ENCODE measurements around the gene SAMD14. TPM values are rescaled to one million over a fixed set of nuclear protein-coding genes. Genes with fewer than 3 reads are reported as not detected.

SAMD14 gene
- total RNA-seq, 2 donors from 2014 or later, result 2.5 to 7.4 TPM

GRCh38 chr17:50145532-50146229 is 15.7 kb upstream of the SAMD14 start:
- H3K27me3 ChIP-seq (replicated peaks; ENCODE audit: insufficient read depth), result no peaks in the 10 kb centered on the region
- H3K27ac ChIP-seq, result no peak overlapping the region
- no peak for DNase-seq (ENCODE audit: low spot score)
- intact Hi-C loops (cut with DNase I), result no loop called here
- TF ChIP-seq CTCF (IDR thresholded peaks at IDR 0.05), result no peak
- TF ChIP-seq POLR2AphosphoS5 (IDR thresholded peaks at IDR 0.05), result no peak
- TF ChIP-seq POLR2A (IDR thresholded peaks at IDR 0.05), result no peak
- 67% methylated on average over 11 of the region's 11 CpGs for WGBS
- H3K36me3 ChIP-seq, result peaks cover 0 to 8% of the 10 kb centered on the region in 2 donors
- peaks cover 14% of the 10 kb centered on the region for H3K4me1 ChIP-seq (replicated peaks)
- H3K9me3 ChIP-seq, result no peaks in the 10 kb centered on the region
- no peak overlapping the region for H3K4me3 ChIP-seq

- Histone ChIP-seq H3K9me3 (no peaks in the 10 kb centered on the region), H3K36me3 (peaks cover 0 to 8% of the 10 kb centered on the region in 2 donors), H3K4me1 (replicated peaks) (peaks cover 14% of the 10 kb centered on the region), H3K27ac (no peak overlapping the region), H3K4me3 (no peak overlapping the region), H3K27me3 (replicated peaks; ENCODE audit: insufficient read depth) (no peaks in the 10 kb centered on the region)
- 74% methylated on average over 16 of the region's 16 CpGs for WGBS
- intact Hi-C loops (cut with DNase I), result no loop called here
- TF ChIP-seq POLR2AphosphoS5 (IDR thresholded peaks at IDR 0.05) (no peak), CTCF (IDR thresholded peaks at IDR 0.05) (no peak), POLR2A (IDR thresholded peaks at IDR 0.05) (no peak)
- DNase-seq (ENCODE audit: low spot score), result no peak
These were observed 15.0 kb upstream of the SAMD14 start for GRCh38 chr17:50144845-50145531.

GRCh38 chr17:50144355-50144754 is 14.4 kb upstream of the SAMD14 start:
- Histone ChIP-seq H3K4me3 (no peak overlapping the region), H3K4me1 (replicated peaks) (peaks cover 14% of the 10 kb centered on the region), H3K27me3 (replicated peaks; ENCODE audit: insufficient read depth) (no peaks in the 10 kb centered on the region), H3K36me3 (peaks cover 3 to 8% of the 10 kb centered on the region in 2 donors), H3K9me3 (no peaks in the 10 kb centered on the region), H3K27ac (no peak overlapping the region)
- WGBS, result 74% methylated on average over 6 of the region's 6 CpGs
- no peak for DNase-seq (ENCODE audit: low spot score)
- TF ChIP-seq POLR2AphosphoS5 (IDR thresholded peaks at IDR 0.05) (no peak), CTCF (IDR thresholded peaks at IDR 0.05) (no peak), POLR2A (IDR thresholded peaks at IDR 0.05) (no peak)
- intact Hi-C loops (cut with DNase I), result no loop called here

- Histone ChIP-seq H3K4me1 (replicated peaks) (peaks cover 11% of the 10 kb centered on the region), H3K27me3 (replicated peaks; ENCODE audit: insufficient read depth) (no peaks in the 10 kb centered on the region), H3K36me3 (peaks cover 11 to 14% of the 10 kb centered on the region in 2 donors), H3K4me3 (no peak overlapping the region), H3K9me3 (no peaks in the 10 kb centered on the region), H3K27ac (no peak overlapping the region)
- WGBS, result 91% methylated on average over 20 of the region's 20 CpGs
- TF ChIP-seq CTCF (IDR thresholded peaks at IDR 0.05) (no peak), POLR2AphosphoS5 (IDR thresholded peaks at IDR 0.05) (no peak)
- DNase-seq (ENCODE audit: low spot score), result no peak
- intact Hi-C loops (cut with DNase I), result no loop called here
These were observed 13.7 kb upstream of the SAMD14 start for GRCh38 chr17:50143461-50144176.
